ENCODE results near the gene OTOP2. TPM values are rescaled to one million over a fixed set of nuclear protein-coding genes. Genes with fewer than 3 reads are reported as not detected.
A peak's percentile ranks its signal among the peaks of the same experiment; 100 is the strongest.

Gene OTOP2
- total and polyA plus RNA-seq, 10 of the 15 experiments (the other 5 are each of a cell fraction or from before 2014, with no cell fraction given) = not detected

- no peak overlapping the region for H3K4me2 ChIP-seq (ENCODE audit: control insufficient read depth, insufficient read depth)
- no TSS peak for BruUV-seq (replicated peaks)
- H3K9ac ChIP-seq (ENCODE audit: control insufficient read depth, insufficient read depth, low read length) = no peak overlapping the region
- in situ Hi-C loops (cut with MboI) = loop anchor here (5.0 kb wide), 2 partner anchors 38 to 242 kb away; partner anchors contain the start of genes OTOP2 and USH1G
- 43% methylated on average over 14 of the region's 14 CpGs for WGBS (ENCODE audit: insufficient coverage, insufficient replicate concordance, low lambda C conversion rate, missing lambda C conversion rate)
- H3K79me2 ChIP-seq (ENCODE audit: control insufficient read depth, insufficient read depth, low read length) = no peaks in the 10 kb centered on the region
- no peaks in the 10 kb centered on the region for H3K27me3 ChIP-seq (replicated peaks in 1 of 2; ENCODE audit: control insufficient read depth in 2 of 2, insufficient read depth in 2 of 2, low read length in 1 of 2)
- intact Hi-C loops (cut with micrococcal nuclease; ENCODE audit: unreplicated experiment) = loop anchor here (1.0 to 10.0 kb wide), 6 partner anchors 37 to 455 kb away; partner anchors contain the start of gene USH1G
- TF ChIP-seq USF1 (IDR thresholded peaks at IDR 0.05; ENCODE audit: borderline replicate concordance, extremely low read length, insufficient read depth, low read depth, low read length) = peak; percentile 17
- TF ChIP-seq BCL3 (IDR thresholded peaks at IDR 0.05; ENCODE audit: borderline replicate concordance, insufficient read depth, low read depth, low read length, poor library complexity, severe bottlenecking) = no peak
- no peaks in the 10 kb centered on the region for H3K36me3 ChIP-seq (ENCODE audit: control insufficient read depth in 2 of 2, insufficient read depth in 2 of 2, low read length in 1 of 2)
- ATAC-seq (peak; percentile 10), FAIRE-seq (no peak), DNase-seq (ENCODE audit: low read depth, low spot score) (no peak)
- H2AFZ ChIP-seq (ENCODE audit: control insufficient read depth, low read depth, low read length) = no peak overlapping the region
- no peaks in the 10 kb centered on the region; the same call in 2 of the 3 replicates for H3K9me3 ChIP-seq (replicated peaks; ENCODE audit: control insufficient read depth, insufficient read depth, low read length)
- no peak overlapping the region for H3K4me3 ChIP-seq
- no peak overlapping the region for H3K27ac ChIP-seq (ENCODE audit: control insufficient read depth, insufficient read depth)
- no peaks in the 10 kb centered on the region for H4K20me1 ChIP-seq (ENCODE audit: control insufficient read depth, insufficient read depth)
- POLR2A ChIA-PET = interaction anchor here (0.6 to 1.9 kb wide), 2 partner anchors 87 to 240 kb away, joined by 3 to 6 read pairs; partner anchors contain the start of gene FDXR
- H3K4me1 ChIP-seq (ENCODE audit: control insufficient read depth, insufficient read depth, low read length) = no peaks in the 10 kb centered on the region; the same call in 1 of the 2 replicates
- CTCF ChIA-PET = interaction anchor here (0.6 to 13.8 kb wide), 60 partner anchors 8 to 581 kb away, joined by 3 to 274 read pairs (median 10); partner anchors contain the start of genes ARMC7, FADS6, FDXR and HID1
- RAD21 ChIA-PET (ENCODE audit: unreplicated experiment) = interaction anchor here (0.6 to 4.5 kb wide), 41 partner anchors 9 to 452 kb away, joined by 3 to 127 read pairs (median 8); partner anchors contain the start of genes ARMC7, ATP5PD, FDXR and KCTD2
- SMC1A ChIA-PET (ENCODE audit: uncharacterized antibody, unreplicated experiment) = interaction anchor here (0.6 to 7.7 kb wide), 31 partner anchors 9 to 556 kb away, joined by 3 to 74 read pairs (median 5); partner anchors contain the start of genes FDXR, MRPL58, OTOP2 and USH1G
Observed at GRCh38 chr17:74959826-74960515, 35.9 kb downstream of the OTOP2 start.

Data from GM12878 (cell line).